DMS 273 (cell line): ENCODE results near the gene CCDC194.

Experiments used
- DNase-seq: peaks from one replicate; lab custom pipeline; 2025; ENCODE audit not compliant: unreplicated experiment; lab: John Stamatoyannopoulos, UW

Gene CCDC194

DNA sequence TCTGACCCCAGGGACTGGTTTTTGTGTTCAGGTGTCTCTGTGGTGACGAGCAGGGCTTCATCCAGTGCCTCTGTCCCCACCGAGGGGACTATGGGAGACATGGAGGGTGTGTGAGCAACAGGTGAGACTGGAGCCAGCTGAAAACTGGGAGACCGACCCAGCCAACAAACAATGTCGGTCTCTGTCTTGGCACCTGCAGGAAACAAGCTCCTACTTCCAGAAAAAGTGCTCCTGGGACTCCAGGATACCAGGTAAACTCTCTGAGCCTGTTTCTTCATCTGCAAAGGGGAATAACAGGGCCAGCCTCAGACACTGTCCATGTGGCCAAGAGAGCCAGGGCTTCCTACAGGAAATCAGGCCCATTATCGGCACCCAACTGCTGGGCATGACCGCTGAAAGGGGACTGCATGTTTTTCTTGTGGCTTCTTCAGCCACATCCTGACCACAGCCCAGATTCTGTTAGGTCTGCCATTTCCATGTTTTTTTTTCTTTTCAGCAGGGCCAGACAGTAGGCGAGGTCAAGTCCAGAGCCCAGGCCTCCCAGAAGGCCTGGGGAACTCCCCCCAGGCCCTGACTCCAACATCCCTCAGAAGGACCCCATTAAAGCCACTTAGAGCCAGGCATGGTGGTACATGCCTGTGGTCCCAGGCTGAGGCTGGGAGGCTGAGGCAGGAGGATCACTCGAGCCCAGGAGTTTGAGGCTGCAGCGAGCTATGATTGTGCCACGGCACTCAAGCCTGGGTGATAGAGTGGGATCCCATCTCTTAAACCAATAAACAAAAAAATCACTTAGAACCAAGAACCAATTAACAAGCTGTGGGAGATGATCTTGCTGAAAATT, 12.3 kb upstream of the CCDC194 start:
- DNase-seq, result no peak

DNA sequence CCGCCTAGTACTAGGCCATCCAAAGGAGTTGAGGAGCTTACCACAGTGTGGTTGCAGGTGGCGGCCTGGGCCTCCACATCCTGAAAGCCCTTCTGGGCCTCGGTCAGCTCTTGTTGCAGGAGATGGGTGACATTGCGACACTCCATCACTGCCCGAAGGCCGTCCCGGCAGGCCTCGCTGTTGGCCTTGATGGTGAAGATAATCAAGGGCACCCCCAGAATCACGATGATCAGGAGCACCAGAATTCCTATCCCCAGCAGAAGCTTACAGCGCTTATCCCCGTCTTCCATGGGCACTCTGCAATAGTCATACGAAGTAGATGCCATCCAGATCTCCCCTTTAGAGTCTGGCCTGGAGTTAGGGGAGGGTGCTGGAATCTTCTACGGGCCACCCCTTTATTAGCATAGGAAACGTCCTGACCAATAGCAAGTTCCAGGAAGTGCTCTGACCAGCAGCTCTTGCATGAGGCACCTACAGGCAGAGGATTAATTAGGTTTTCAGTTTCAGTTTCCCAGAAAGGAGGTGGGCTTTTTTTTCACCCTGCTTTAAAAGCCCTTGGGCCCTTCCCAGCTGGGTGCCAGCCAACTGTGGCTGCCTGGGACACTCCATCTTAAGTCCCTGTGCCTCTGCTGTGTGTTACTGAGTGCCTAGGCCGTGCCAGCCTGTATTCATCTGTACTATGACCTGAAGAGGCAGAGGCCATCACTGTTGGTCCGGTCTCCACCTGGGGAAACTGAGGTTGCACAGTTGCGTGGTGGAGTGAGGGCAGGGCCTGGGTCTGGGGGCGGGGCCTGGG, 11.5 kb upstream of the CCDC194 start, which contains the start of gene BST2:
Gene BST2 (minus strand): TSS at position 381 of the 796 bp plus-strand sequence. CDS start 55 bp downstream, at position 326.
- DNase-seq, result peak; percentile 49

DNA sequence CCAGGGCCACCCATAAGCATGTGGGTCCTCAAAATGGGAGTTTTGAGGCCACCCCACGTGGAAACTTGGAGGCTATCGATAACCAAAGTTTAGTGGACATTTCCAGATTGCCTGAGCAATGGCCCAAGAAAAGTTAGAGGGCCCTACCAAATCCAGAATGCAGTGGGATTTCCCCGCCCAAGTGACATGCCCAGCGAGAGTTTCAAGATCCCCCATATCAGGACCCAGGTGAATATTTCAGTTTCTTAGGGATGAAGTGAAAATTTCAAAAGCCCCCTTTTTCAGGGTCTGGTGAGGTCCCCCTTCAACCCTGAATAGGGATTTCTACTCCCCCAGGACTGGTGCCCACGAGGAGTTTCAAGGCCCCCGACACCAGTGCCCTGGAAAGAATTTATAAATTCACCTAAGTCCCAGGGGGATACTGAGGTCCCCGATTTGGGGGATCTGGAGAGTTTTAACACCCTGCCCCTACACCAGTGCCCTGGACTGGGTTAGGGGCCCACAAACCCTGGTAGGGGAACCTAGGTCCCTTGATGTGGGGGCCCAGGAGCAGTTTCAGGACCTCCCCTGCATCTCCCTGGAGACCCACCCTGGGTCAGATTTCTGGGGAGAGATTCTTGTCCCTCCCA, 10.7 kb upstream of the CCDC194 start:
- no peak for DNase-seq

DNA sequence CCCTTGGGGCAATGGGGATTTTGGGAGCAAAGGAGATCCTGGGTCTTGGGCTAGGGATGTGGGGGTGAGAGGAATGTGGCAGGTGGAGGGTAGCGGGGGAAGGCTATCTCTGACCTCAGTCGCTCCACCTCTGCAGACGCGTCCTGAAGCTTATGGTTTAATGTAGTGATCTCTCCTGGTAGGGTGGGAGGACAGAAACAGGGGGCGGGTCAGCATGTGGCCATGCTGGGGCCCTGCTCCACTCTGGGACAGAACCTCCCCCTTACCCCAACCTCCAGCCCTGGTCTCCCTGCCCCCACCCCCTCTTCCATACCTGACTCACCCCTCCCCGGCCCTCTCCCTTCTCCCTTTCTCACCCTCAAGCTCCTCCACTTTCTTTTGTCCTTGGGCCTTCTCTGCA, 10.0 kb upstream of the CCDC194 start:
- DNase-seq, result no peak

DNA sequence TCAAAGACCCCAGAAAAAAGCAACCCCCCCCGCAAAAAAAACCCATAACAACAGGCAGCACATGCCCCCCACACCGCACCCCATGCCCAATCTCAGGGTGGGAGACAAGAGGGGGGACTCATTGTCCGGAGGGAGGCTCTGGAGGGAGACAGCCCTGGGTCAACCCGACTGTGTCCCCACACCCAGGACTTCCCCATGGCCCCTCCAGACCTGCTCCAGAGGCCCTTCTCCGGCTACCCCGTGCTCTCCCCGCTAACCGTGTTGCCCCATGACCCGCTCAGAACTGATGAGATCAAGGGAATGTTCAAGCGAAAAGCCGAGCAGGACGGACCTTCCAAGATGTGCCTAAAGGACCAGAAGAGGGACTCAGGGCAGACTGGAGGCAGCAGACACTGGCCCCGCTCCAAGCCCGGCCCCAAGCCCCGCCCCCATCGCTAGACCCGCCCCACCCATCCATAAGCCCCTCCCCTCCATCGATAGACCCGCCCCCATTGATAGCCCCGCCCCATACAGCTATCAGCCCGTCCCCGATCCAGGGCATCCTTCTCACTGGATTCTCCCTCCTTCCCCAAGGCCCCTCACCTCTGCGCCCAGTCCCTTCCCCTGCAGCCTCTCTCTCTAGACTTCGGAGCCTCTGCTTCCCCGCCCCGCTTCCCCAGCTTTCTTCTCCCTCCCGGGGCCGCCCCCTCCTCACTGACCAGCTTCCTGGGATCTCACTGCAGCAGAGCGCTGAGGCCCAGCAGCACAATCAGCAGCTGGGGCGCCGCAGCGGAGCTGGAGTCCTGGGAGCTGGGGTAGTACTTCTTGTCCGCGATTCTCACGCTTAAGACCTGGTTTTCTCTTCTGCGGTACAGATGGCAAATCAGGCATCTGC, 9.2 kb upstream of the CCDC194 start:
- peak; percentile 31 for DNase-seq

DNA sequence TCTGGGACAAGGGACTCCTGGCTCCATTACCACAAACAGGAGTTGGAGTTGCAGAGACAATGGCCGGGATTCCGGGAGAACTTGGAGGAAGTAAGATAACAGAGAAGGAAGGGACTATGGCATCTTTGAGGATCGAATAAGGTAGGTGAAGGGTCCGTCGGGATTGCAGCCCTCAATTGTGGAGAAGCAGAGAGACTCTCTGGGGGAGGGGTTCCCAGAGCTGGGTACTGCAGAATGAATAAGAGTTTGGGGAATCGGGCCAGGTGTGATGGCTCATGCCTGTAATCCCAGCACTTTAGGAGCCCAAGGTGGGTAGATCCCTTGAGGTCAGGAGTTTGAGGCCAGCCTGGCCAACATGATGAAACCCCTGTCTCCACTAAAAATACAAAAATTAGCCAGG, 7.6 kb upstream of the CCDC194 start:
- DNase-seq, result no peak

DNA sequence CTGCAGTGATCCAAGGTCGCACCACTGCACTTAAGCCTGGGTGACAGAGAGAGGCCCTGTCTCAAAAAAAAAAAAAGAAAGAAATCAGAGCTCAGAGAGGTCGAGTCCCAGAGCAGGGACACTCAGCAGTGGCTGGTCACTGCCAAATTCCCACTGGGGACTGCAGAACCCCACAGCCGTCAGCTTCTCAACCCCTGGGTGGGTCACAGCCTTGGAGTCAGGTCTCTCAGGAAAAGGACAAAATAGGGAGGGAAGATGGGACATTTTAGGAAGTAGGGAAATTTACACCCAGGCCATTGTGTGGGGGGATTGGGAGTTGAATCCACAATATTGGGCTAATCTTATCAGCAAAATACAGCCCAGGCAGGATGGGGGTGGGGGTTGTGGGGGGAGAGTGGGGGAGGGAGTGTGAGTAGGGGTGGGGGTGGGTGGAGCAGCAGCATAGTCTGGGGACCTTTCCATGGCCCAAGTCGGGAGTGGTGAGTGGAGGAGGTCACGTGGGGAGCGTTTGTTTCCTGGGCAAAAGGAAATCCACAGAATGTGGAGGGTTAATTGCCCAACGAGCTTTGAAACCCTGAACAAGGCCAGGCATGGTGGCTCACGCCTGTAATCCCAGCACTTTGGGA, 5.0 kb upstream of the CCDC194 start:
- no peak for DNase-seq

DNA sequence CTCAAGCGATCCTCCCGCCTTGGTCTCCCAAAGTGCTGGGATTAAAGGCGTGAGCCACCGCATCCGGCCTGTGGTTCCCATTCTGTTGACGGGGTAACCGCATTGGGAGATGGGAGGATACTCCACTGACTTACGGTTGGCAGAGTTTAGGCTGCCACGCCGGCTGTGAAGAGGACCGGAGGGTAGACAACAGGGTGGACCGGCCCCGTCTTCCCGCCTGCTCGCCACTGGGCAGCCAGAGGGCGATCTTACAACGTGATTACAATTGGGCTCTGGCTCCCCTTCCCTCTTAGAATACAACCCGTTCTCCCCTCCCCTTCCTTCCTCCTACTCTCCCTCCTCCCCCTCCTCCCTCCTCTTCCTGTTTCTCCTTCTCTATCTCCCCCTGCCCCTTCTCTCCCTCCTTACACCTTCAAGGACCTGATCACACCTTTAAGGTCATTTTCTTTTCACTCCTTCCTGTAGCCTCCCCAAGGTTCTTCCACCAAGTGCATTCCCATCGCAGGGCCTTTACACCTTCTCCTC, 957 bp upstream of the CCDC194 start:
- peak; percentile 62 for DNase-seq

DNA sequence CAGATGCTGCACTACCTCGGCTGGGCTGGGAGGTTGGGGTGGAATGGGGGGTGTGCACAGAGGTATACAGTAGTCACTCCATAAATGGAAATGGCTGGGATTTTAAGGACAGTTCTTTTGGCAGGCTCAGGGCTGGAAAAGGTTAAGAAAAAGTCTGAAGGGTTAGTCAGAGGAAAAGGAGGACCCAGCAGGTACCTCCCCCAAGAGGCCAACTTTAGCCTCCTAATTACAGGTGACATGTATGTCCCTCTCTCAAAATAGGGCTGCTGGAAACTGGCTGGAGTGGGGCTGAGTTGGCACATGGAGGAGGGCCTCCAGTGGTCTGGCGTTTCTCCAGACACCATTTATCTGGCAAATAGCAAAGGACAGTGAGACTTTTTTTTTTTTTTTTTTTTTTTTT, 994 bp downstream of the CCDC194 start:
- peak; percentile 20 for DNase-seq

DNA sequence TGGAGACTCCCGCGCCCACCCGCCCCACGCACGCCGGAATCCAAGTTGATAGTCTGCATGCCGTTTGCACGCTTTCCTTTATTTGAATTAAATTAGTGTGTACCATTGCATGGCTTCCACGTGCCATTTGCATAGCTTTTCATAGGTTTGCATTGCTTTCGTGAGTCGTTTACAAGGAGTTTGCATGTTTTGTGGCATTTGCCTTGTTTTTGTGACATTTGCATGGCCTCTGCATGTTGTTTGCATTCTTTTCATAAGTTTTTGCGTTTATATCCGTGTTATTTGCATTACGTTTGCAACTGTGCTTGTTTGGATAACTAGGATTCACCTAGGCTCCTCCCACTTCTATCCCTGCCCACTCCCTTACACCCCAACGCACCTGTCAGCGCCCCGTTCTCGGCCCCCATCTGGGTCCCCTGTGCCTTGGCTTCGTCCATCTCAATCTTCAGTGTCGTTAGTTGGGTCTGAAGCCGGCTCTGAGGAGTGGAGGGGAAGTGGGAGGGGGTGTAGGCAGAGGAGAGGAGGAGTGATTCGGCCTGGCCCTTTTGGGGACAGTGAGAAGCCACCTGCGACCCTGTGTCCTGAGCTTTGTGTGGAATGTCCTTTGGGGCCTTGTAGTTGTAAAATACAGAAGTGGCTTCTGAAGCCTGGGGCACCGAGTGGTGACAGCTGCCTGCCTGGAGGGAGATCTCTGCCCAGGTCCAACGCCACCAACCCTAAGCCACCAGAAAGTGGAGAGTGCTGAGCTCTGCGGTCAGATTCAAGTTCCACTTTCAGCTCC, 2.4 kb downstream of the CCDC194 start:
- no peak for DNase-seq

DNA sequence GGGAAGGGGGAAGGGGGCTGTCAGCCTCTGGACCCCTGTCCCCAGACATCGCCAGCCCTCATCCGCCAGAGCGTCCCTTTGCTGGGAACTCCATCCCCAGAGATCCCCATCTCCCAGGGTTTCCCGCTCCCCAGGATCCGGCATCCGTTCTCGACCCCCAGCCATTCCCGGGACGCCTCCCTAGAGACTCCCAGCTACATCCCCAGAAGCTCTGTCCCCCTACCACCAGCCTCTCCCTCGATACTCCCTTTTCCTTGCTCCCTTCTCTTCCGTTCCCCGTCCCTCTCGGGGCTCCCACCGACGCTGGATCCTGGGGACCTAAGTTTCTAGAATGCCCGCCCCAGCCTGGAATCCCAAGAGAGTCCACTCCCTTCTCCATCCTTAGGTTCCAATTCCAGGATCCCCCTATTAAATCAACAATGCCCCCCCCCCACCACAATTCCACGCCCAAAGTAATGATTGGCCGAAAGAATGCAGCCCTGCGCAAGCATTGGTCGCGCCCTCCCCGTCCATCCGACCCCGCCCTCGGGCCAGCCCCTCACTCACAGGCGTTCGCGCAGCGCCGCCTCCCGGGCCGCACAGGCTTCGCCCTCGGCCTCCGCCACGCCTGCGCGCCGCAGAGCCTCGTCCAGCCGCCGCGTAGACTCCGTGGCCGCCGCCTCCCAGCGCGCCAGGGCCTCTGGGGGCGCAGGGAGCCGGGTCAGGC, 3.2 kb downstream of the CCDC194 start:
- peak; percentile 98 for DNase-seq

DNA sequence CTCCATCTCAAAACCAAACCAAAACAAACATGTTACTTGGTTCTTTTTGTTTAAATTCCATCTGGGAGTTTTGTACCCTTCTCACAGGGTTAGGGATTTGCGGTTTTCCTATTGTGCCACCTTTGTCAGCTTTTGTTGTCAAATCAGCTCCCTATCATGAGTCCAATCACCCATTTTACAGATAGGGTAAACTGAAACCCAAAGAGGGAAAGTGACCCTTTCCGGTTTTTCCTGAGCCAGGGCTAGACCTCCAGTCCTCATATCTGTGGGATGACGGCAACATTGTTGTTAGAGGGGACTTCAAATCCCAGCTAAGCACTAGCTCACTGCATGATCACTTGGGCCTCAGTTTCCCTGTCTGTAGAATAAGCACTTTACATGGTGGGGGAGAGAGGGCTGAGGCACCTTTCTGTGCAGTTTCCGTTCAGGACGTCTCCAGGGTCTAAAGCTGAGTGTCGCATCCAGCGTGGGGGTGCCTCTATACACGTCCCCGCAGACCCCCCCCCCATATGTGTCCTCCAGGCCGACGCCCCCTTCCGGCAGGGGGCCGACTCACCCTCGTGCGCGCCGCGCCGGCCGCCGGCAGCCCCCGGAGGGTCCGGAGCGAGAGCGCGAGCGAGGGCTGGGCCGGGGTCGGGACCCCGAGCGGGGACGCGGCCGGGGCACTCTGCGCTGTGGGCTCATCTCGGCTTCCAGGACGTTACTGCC, 3.9 kb downstream of the CCDC194 start:
- no peak for DNase-seq

DNA sequence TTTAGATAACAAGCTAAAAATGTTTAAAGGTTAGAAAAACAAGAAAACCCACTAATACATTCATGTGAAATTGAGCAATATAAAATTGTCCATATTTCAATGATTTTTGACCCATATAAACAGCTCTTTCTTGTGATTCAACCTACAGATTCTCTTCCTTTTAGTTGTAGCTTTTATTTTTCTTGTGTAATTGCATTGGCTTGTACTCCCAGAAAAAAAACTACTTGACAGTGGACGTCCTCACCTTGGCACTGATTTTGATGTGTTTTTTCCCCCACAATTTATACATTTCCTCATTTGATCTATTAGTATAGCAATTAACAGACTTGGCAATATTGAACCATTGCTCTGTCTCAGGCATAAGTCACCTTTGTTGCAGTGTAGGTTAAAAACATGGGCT, 4.7 kb downstream of the CCDC194 start:
- no peak for DNase-seq

DNA sequence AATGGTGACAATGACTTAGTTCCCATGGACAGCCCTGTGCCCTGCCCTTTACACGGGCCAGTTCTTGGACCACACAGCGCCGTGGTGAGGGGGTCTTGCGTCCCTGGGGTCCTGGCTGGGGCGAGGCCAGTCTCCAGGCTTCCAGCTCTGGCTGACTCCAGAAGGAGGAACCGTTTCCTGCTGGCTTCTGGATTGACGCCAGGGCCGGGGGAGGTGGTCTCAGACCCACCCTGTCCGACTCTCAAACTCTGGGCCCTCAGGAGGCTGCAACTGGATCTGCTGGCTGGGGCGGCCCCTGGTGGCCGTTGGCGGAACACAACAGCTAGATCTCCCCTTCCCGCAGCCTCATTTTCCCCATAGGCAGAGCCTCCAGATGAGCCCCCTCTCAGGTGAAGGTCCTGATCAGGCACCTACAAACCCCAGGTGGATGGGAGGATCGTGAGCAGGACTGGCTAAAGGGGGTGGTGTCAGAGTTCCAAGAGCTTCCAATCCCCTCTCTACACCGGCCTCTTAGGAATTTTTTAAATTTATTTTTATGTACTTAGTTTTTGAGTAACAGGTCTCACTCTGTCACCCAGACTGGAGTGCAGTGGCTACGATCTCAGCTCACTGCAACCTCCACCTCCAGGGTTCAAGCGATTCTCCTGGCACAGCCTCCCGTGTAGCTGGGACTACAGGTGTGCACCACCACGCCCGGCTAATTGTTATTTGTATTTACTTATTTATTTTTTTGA, 8.0 kb downstream of the CCDC194 start:
- peak; percentile 81 for DNase-seq

DNA sequence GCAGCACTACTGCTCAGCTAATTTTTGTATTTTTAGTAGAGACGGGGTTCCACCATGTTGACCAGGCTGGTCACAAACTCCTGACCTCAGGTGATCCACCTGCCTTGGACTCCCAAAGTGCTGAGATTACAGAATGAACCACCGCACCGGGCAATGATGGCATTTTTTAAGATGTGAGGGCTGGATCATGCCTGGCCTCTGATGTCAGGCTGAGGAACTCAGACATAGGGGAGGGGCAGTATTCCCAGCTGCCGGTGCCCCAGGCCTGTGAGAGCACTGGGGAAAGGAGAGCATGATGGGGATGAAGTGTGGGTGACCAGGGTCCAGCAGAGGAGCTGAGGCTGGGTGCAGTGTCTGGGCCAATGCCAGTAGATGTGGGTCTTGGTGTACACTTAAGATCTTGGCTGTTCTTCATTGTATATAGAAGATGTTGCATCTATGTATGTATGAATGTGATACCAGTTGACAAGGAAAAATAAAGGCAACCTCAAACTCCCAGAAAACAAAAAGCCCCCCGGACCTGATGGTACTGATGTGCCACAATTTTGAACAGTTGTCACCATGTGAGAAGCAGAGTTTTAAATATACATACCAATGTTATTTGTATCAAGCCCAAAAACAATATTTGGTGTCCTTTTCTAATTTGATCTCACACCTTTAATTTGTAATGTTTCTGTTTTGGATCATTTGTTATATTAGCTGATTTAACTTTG, 13.4 kb downstream of the CCDC194 start:
- DNase-seq, result no peak

DNA sequence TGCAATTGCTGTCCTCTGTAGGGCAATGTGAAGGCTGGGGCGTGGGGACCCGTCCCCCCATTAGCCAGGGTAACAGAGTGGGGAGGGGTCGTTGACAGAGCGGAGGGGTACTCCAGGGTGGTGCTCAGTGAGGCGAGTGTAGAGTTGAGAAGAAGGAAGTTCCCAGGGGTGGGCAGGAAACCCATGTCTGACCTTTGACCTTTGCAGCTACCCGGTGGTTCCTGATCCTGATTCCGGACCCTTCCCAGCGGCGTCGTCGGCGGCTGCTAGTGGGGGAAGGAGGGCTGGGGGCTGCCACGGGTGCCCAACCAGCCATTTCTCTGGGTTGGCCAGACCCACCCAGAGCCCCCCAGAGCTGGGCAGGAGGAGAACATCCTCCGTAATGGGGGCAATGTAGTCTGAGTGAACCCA, 14.8 kb downstream of the CCDC194 start:
- no peak for DNase-seq

DNA sequence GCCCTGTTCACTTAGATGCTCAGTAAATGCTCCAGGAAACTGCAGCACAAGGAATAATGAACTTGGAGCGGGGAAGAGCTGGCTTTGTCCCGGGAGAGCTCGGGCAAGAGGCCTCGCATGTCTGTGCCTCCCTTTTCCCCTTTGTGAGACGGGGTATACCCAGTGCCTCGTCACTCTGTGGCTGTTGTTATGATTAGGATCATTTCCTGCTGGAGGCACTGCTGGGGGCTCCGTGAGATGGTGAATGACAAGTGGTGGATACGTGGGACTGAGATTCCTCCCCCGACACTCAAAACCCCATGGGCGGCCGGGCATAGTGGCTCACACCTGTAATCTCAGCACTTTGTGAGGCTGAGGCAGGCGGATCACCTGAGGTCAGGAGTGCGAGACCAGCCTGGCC, 15.7 kb downstream of the CCDC194 start:
- DNase-seq, result no peak
